Endothelial cell of umbilical vein (primary cell): ENCODE results near the gene ADAM20. TPM values are rescaled to one million over a fixed set of nuclear protein-coding genes. Genes with fewer than 3 reads are reported as not detected.

Source experiments
- BruUV-seq: library from RNA; stranded (reverse); fragments of 400-500 nt; replicated peaks from 2 replicates; lab custom pipeline; 2021; lab: Mats Ljungman, UMichigan
- CTCF ChIA-PET: fragments of 300-600, 350-600 bp; sonication (Branson Sonifier 250); formaldehyde crosslinking; loops from one replicate; lab custom pipeline; 2021; ENCODE audit warnings: antibody characterized with exemption, inconsistent platforms; lab: Charles Lee
- POLR2A ChIA-PET: fragments of 300-600, 350-600 bp; sonication (Branson Sonifier 250); formaldehyde crosslinking; loops from one replicate; lab custom pipeline; 2021; ENCODE audit warnings: antibody characterized with exemption, inconsistent platforms; lab: Charles Lee
- DNase-seq: peaks from one replicate; pipeline ENCODE4 v3.0.0-alpha.2; 2011; ENCODE audit warnings: low read depth, low spot score
- FAIRE-seq: peaks from 2 replicates; lab custom pipeline; 2011; peaks lifted over from hg19 to GRCh38; lab: Jason Lieb, UNC
- H2AFZ ChIP-seq: 2 replicates; pipeline ENCODE4 v1.6.0; 2012; ENCODE audit warnings: low read depth, low read length, control low read depth, inconsistent platforms
- H3K27ac ChIP-seq: 2 replicates; pipeline ENCODE4 v1.5.1; 2011; ENCODE audit warnings: low read depth, mild to moderate bottlenecking, control low read depth, low read length, moderate library complexity; ENCODE audit not compliant: insufficient read depth
- H3K27me3 ChIP-seq, 2 experiments: 2 replicates each; pipeline versions ENCODE4 v1.6.0 to v1.6.1; 2011; ENCODE audit warnings: low read length in 2 of 2, mixed read lengths in 1 of 2; ENCODE audit not compliant: control insufficient read depth in 2 of 2, insufficient read depth in 2 of 2
- H3K36me3 ChIP-seq, 2 experiments: 2 replicates in 1 of 2; 3 replicates in 1 of 2; pipeline ENCODE4 v1.5.1; 2011; ENCODE audit warnings: low read length in 2 of 2, mild to moderate bottlenecking in 1 of 2, moderate library complexity in 1 of 2; ENCODE audit not compliant: control insufficient read depth in 2 of 2, insufficient read depth in 2 of 2; ENCODE audit errors: extremely low read depth in 1 of 2
- H3K4me1 ChIP-seq: 3 replicates; pipeline ENCODE4 v1.5.1; 2011; ENCODE audit warnings: mild to moderate bottlenecking, low read length; ENCODE audit not compliant: control insufficient read depth, insufficient read depth; ENCODE audit errors: extremely low read depth
- H3K4me2 ChIP-seq: 2 replicates; pipeline ENCODE4 v1.6.1; 2011; ENCODE audit warnings: low read length, control low read depth, mixed read lengths; ENCODE audit not compliant: insufficient read depth
- H3K4me3 ChIP-seq, 3 experiments: fragments of 200-600 bp in 1 of 3; sonication (generic), shearing (Covaris generic) in 1 of 3; replicated peaks in 1 of 3; 2 replicates each; pipeline ENCODE4 v1.5.1; 2011 to 2016; ENCODE audit warnings: control low read depth in 3 of 3, low read length in 3 of 3, mild to moderate bottlenecking in 2 of 3, inconsistent platforms in 1 of 3, low read depth in 1 of 3, moderate library complexity in 1 of 3; ENCODE audit not compliant: insufficient read depth in 1 of 3
- H3K79me2 ChIP-seq: 2 replicates; pipeline ENCODE4 v1.6.0; 2012; ENCODE audit warnings: low read length, inconsistent platforms; ENCODE audit not compliant: control insufficient read depth, insufficient read depth
- H3K9ac ChIP-seq: replicated peaks from 2 replicates; pipeline ENCODE3; 2011; ENCODE audit warnings: low read length, control low read depth; ENCODE audit not compliant: insufficient read depth; ENCODE audit errors: extremely low read depth
- H3K9me1 ChIP-seq: replicated peaks from 3 replicates; pipeline ENCODE4 v1.6.0; 2011; ENCODE audit warnings: mild to moderate bottlenecking, low read length; ENCODE audit not compliant: control insufficient read depth, insufficient read depth; ENCODE audit errors: extremely low read depth
- H3K9me3 ChIP-seq: replicated peaks from 2 replicates; pipeline ENCODE4 v1.5.1; 2012; ENCODE audit warnings: low read length, inconsistent platforms; ENCODE audit not compliant: control insufficient read depth, insufficient read depth
- H4K20me1 ChIP-seq: replicated peaks from 2 replicates; pipeline ENCODE3; 2011; ENCODE audit warnings: mild to moderate bottlenecking, low read length; ENCODE audit not compliant: control insufficient read depth, insufficient read depth; ENCODE audit errors: extremely low read depth
- EZH2 ChIP-seq: IDR thresholded peaks from 2 replicates; pipeline ENCODE4 v1.6.1; 2012; ENCODE audit warnings: borderline replicate concordance, low read depth, mild to moderate bottlenecking, moderate library complexity, low read length, inconsistent platforms; ENCODE audit not compliant: severe bottlenecking
- FOS ChIP-seq: IDR thresholded peaks from 2 replicates; pipeline ENCODE4 v1.6.1; 2011; ENCODE audit warnings: mild to moderate bottlenecking, low read length, moderate library complexity, borderline replicate concordance; ENCODE audit not compliant: insufficient read depth
- GATA2 ChIP-seq: IDR thresholded peaks from 2 replicates; pipeline ENCODE4 v1.7.0; 2011; ENCODE audit warnings: low read depth, mild to moderate bottlenecking, moderate library complexity, mixed read lengths, low read length; ENCODE audit not compliant: insufficient read length, insufficient read depth
- JUN ChIP-seq: IDR thresholded peaks from 2 replicates; pipeline ENCODE4 v1.6.1; 2011; ENCODE audit warnings: borderline replicate concordance, low read depth; ENCODE audit not compliant: insufficient read length, insufficient read depth
- MYC ChIP-seq: IDR thresholded peaks from one replicate; pipeline ENCODE4 v1.6.1; 2011; ENCODE audit warnings: mild to moderate bottlenecking, low read depth, low read length
- POLR2A ChIP-seq: IDR thresholded peaks from 2 replicates; pipeline ENCODE4 v1.6.1; 2012; ENCODE audit warnings: low read depth, mild to moderate bottlenecking, control low read depth, low read length
- POLR2AphosphoS5 ChIP-seq: IDR thresholded peaks from 2 replicates; pipeline ENCODE4 v1.6.1; 2012; ENCODE audit warnings: low read depth, mild to moderate bottlenecking, control low read depth, low read length, moderate library complexity; ENCODE audit not compliant: insufficient read depth
- dilution Hi-C: fragments of 300-500 bp; cut with MboI; formaldehyde crosslinking; loops from one replicate; pipeline ENCODE4 v1.15.0; 2019; ENCODE audit warnings: low sequenced_read_pairs; ENCODE audit not compliant: extremely low pct_ligation_motif_present
- intact Hi-C: fragments of 100-400 bp; cut with micrococcal nuclease; formaldehyde crosslinking; loops from one replicate; pipeline ENCODE4 v1.10.0; 2022
- polyA plus RNA-seq, 4 experiments: library from polyadenylated mRNA; depleted of rRNA in 3 of 4; stranded (reverse) in 3 of 4; unstranded in 1 of 4; fragments of >200 nt; gene quantifications; 2 replicates each; pipeline versions ENCODE4 v1.2.1 to v1.2.3, GENCODE V29; 2011 to 2012; ENCODE audit warnings: missing spikeins in 1 of 4
- total RNA-seq: library from RNA; stranded (reverse); gene quantifications from 2 replicates; pipeline ENCODE4 v1.2.3, GENCODE V29; 2021
- TF ChIP-seq, protein P1 (sequence below): IDR thresholded peaks from 2 replicates; pipeline ENCODE4 v1.6.1; 2011; ENCODE audit not compliant: insufficient read depth, insufficient read length
- TF ChIP-seq, protein P2 (sequence below), 2 donors: IDR thresholded peaks; 1 replicate in 1 of 2; 2 replicates in 1 of 2; pipeline ENCODE4 v1.5.1; 2011; ENCODE audit warnings: low read length in 2 of 2, mild to moderate bottlenecking in 2 of 2, moderate library complexity in 2 of 2, control low read depth in 1 of 2, inconsistent platforms in 1 of 2, low read depth in 1 of 2; ENCODE audit not compliant: insufficient read depth in 1 of 2; ENCODE audit errors: extremely low read depth in 1 of 2

ADAM20 gene
- total and polyA plus RNA-seq, 2 donors (not counting 3 experiments of a cell fraction or from before 2014, with no cell fraction given) = 0.06 to 0.66 TPM

DNA sequence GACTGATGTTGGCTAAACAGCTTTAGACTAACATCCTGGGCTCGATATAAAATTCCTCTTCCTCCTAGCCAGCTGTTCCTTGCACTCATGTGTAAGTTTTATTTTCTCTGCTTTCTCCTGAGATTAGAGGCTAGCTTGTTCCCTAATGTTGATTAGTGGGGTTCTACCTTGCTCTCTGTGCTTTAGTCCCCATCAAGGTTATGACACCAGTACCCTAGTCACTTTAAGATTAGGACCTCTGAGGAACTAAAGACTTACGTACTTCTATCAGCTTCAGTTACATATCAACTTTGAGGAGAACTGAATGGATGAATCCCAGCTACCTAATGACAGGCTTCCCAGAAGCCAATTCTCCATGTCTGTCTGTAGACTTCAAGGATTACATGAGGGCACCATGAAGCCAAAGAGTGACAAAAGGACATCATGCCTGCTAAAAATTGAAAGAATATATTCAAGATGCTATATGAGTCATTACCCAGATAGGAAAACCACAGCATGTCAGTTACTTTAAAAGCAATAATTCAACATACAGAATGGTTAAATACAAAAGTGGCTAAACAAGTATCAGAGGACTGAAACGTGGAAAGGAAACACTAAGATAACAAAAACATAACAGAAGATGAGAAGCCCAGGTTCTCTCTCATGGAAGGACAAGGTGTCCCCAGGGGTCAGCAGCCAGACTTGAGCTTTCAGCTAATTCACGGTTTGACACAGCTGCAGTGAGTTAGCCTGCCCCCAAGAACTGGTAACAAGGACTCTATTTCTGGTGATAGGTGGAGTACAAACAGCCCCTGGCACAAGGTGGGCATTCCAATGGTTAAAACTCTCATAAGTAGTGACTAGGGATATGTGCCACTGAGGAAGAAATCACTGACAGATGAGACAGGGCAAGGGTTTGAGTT lies 20.4 kb downstream of the ADAM20 start:
- Histone ChIP-seq H4K20me1 (no peaks in the 10 kb centered on the region), H3K4me3 (no peak overlapping the region), H3K27me3 (no peaks in the 10 kb centered on the region), H3K79me2 (no peaks in the 10 kb centered on the region), H3K4me1 (no peaks in the 10 kb centered on the region), H3K9me1 (no peaks in the 10 kb centered on the region), H3K4me2 (no peak overlapping the region), H3K27ac (no peak overlapping the region), H3K9ac (no peak overlapping the region), H3K36me3 (no peaks in the 10 kb centered on the region), H2AFZ (no peak overlapping the region), H3K9me3 (no peaks in the 10 kb centered on the region)
- CTCF ChIA-PET = interaction anchor here (1.1 kb wide), 1 partner anchor 16 kb away, joined by 3 read pairs; no protein-coding TSS in a partner anchor
- dilution Hi-C loops = no loop called here
- no TSS peak for BruUV-seq
- no peak for FAIRE-seq
- POLR2A ChIA-PET = no interaction called here
- DNase-seq = no peak
- intact Hi-C loops = no loop called here
- TF ChIP-seq POLR2A (no peak), POLR2AphosphoS5 (no peak), EZH2 (no peak), JUN (no peak), GATA2 (no peak), MYC (no peak), FOS (no peak)
- TF ChIP-seq, protein P1, sequence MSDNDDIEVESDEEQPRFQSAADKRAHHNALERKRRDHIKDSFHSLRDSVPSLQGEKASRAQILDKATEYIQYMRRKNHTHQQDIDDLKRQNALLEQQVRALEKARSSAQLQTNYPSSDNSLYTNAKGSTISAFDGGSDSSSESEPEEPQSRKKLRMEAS = no peak
- TF ChIP-seq, protein P2, sequence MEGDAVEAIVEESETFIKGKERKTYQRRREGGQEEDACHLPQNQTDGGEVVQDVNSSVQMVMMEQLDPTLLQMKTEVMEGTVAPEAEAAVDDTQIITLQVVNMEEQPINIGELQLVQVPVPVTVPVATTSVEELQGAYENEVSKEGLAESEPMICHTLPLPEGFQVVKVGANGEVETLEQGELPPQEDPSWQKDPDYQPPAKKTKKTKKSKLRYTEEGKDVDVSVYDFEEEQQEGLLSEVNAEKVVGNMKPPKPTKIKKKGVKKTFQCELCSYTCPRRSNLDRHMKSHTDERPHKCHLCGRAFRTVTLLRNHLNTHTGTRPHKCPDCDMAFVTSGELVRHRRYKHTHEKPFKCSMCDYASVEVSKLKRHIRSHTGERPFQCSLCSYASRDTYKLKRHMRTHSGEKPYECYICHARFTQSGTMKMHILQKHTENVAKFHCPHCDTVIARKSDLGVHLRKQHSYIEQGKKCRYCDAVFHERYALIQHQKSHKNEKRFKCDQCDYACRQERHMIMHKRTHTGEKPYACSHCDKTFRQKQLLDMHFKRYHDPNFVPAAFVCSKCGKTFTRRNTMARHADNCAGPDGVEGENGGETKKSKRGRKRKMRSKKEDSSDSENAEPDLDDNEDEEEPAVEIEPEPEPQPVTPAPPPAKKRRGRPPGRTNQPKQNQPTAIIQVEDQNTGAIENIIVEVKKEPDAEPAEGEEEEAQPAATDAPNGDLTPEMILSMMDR (IDR thresholded peaks at IDR 0.05; ENCODE audit: extremely low read depth in 1 of 2, insufficient read depth in 1 of 2, low read depth in 1 of 2, low read length in 2 of 2) = no peak
